ENCODE measurements around the gene CHN2. TPM values are rescaled to one million over a fixed set of nuclear protein-coding genes. Genes with fewer than 3 reads are reported as not detected.
"Not testable (repeated sequence)": the region's sequence is repeated elsewhere in the genome, so short reads cannot be mapped to it uniquely, and the experiment has no call there.

Gene CHN2
- total RNA-seq, 4 donors from 2014 or later = 5.6 to 36.7 (median 16.8) TPM

DNA sequence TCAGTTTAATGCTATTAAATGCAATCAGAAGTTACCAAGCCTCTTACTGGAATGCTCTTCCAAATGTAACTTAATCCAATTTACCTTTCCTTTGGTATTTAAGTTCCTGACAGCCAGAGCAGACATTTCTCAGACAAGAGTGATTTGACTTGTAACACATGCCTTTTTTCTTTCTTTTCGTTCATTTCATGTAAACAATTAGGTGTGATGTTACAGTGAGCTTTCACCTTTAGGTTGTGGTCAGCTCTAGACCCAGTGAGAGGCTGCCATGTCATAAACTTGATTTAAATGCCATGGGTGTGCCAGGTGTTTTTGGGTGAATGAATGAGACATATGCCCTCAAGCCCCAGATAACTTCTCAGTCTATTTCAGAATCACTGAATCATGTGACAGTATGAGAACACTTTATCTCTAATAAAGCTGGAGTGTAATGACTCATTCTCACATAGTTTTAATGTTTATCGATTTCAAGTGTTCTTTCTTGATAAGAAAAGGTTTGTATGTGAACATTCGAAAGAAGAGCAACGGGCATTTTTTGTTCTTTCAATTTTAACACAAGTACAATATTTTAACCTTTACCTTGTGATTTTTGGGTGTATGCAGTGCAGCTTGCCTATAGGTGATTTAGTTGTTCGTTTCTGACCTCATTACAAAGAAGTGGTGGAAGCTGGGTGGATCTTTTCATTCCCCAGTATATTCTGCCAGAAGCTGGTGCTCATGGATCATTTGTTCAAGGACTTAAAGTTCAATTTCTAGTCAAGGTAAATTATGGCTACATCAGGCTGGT lies 61.5 kb downstream of the CHN2 start:
- TF ChIP-seq EP300 (IDR thresholded peaks at IDR 0.05; ENCODE audit: low read depth) = no peak
- no peak for TF ChIP-seq POLR2AphosphoS5 (IDR thresholded peaks at IDR 0.05)
- TF ChIP-seq POLR2A (IDR thresholded peaks at IDR 0.05) = no peak
- TF ChIP-seq, protein P1, sequence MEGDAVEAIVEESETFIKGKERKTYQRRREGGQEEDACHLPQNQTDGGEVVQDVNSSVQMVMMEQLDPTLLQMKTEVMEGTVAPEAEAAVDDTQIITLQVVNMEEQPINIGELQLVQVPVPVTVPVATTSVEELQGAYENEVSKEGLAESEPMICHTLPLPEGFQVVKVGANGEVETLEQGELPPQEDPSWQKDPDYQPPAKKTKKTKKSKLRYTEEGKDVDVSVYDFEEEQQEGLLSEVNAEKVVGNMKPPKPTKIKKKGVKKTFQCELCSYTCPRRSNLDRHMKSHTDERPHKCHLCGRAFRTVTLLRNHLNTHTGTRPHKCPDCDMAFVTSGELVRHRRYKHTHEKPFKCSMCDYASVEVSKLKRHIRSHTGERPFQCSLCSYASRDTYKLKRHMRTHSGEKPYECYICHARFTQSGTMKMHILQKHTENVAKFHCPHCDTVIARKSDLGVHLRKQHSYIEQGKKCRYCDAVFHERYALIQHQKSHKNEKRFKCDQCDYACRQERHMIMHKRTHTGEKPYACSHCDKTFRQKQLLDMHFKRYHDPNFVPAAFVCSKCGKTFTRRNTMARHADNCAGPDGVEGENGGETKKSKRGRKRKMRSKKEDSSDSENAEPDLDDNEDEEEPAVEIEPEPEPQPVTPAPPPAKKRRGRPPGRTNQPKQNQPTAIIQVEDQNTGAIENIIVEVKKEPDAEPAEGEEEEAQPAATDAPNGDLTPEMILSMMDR (IDR thresholded peaks at IDR 0.05) = no peak
- H3K9me3 ChIP-seq = no peaks in the 10 kb centered on the region
- DNase-seq = no peak
- WGBS, 2 donors (ENCODE audit: low coverage in 1 of 2) = 48 to 55% methylated on average over 5 of the region's 5 CpGs
- H3K27me3 ChIP-seq = no peaks in the 10 kb centered on the region
- no peak overlapping the region for H3K27ac ChIP-seq
- no peaks in the 10 kb centered on the region for H3K36me3 ChIP-seq
- peaks cover 0 to 8% (median 0%) of the 10 kb centered on the region in 4 donors for H3K4me1 ChIP-seq
- in situ Hi-C loops (cut with MboI; ENCODE audit: low pct_ligation_motif_present in 1 of 4, low pct_unique_long_range_greater_than_20kb in 1 of 4, low sequenced_read_pairs in 3 of 4) = no loop called here
- H3K4me3 ChIP-seq = no peak overlapping the region
- intact Hi-C loops (cut with DNase I; ENCODE audit: low total_unique reads) = no loop called here

DNA sequence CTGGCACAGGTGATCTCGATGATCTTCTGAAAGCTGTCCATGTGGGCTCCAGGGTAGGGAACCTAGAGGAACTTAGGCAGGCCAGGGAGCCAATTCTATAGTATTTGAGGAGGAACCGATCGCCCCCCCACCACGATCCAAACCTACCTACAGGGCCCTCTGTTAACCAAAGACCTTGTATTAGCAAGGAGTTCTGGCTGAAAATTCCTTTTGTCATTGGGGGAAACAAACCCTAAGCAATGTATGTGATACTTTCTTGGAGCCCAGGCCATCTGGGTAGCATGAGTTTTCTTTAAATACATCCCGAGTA lies 62.1 kb downstream of the CHN2 start:
- Histone ChIP-seq H3K36me3 (no peaks in the 10 kb centered on the region), H3K27me3 (no peaks in the 10 kb centered on the region), H3K4me1 (peaks cover 0 to 8% (median 0%) of the 10 kb centered on the region in 4 donors), H3K4me3 (no peak overlapping the region), H3K27ac (no peak overlapping the region), H3K9me3 (no peaks in the 10 kb centered on the region)
- in situ Hi-C loops (cut with MboI; ENCODE audit: low pct_ligation_motif_present in 1 of 4, low pct_unique_long_range_greater_than_20kb in 1 of 4, low sequenced_read_pairs in 3 of 4) = no loop called here
- WGBS, 2 donors (ENCODE audit: low coverage in 1 of 2) = 93 to 94% methylated on average over 2 to 5 of the region's 5 CpGs
- no peak for DNase-seq
- intact Hi-C loops (cut with DNase I; ENCODE audit: low total_unique reads) = no loop called here
- no peak for TF ChIP-seq EP300 (IDR thresholded peaks at IDR 0.05; ENCODE audit: low read depth)
- no peak for TF ChIP-seq POLR2AphosphoS5 (IDR thresholded peaks at IDR 0.05)
- TF ChIP-seq, protein P1 (IDR thresholded peaks at IDR 0.05) = no peak
- TF ChIP-seq POLR2A (IDR thresholded peaks at IDR 0.05) = no peak

DNA sequence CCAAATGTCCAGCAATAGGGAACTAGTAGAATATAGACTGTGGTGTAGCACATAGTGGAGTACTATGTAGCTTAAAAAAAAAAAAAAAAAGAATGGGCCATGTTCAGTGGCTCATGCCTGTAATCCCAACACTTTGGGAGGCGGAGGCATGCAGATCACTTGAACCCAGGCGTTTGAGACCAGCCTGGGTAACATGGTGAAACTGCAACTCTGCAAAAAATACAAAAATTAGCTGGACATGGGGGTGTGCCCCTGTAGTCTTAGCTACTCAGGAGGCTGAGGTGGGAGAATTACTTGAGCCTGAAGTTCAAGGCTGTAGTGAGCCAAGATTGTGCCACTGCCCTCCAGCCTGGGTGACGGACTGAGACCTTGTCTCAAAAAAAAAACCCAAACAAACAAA lies 64.4 kb downstream of the CHN2 start:
- in situ Hi-C loops (cut with MboI; ENCODE audit: low pct_ligation_motif_present in 1 of 4, low pct_unique_long_range_greater_than_20kb in 1 of 4, low sequenced_read_pairs in 3 of 4) = no loop called here
- intact Hi-C loops (cut with DNase I; ENCODE audit: low total_unique reads) = no loop called here
- no peak overlapping the region for H3K27ac ChIP-seq
- DNase-seq = no peak
- no peak overlapping the region for H3K4me3 ChIP-seq
- TF ChIP-seq POLR2AphosphoS5 (IDR thresholded peaks at IDR 0.05) (no peak), POLR2A (IDR thresholded peaks at IDR 0.05) (no peak), EP300 (IDR thresholded peaks at IDR 0.05; ENCODE audit: low read depth) (no peak)
- TF ChIP-seq, protein P1 (IDR thresholded peaks at IDR 0.05) = no peak
- H3K9me3 ChIP-seq = no peaks in the 10 kb centered on the region
- H3K4me1 ChIP-seq = peaks cover 0 to 8% (median 0%) of the 10 kb centered on the region in 4 donors
- WGBS, 2 donors (ENCODE audit: low coverage in 1 of 2) = 91 to 93% methylated on average over 2 to 3 of the region's 3 CpGs
- H3K36me3 ChIP-seq = no peaks in the 10 kb centered on the region
- no peaks in the 10 kb centered on the region for H3K27me3 ChIP-seq

DNA sequence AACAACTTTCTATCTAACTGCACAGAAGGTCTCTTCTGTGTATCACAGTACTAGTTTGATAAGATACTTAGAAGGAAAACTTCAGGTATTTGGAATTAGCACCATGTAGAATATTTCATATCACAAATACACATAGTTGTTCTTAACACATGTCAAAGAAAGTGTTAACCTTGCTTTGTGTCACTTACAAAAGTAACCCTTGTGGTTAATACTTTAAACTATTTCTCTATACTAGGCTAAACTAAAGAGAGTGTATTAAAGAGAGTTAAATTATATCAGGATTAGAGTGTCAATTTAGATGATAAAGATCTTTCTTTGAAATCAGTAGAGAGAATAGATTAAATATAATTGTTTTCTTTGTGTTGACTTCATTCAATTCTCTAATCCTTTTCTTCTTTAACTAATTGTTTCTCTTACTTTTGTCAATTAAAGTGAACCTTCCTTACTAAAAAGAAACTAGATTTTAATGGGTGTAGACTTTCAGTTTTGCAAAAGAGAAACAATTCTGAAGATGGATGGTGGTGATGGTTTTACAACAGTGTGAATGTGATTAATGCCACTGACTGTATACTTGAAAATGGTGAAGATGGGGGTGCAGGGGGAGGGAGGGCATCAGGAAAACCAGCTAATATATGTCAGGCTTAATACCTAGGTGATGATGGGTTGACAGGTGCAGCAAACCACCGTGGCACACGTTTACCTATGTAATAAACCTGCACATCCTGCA lies 67.8 kb downstream of the CHN2 start:
- 67 to 86% methylated on average over 2 of the region's 2 CpGs for WGBS, 2 donors (ENCODE audit: low coverage in 1 of 2)
- H3K4me3 ChIP-seq = no peak overlapping the region
- H3K27me3 ChIP-seq = no peaks in the 10 kb centered on the region
- no peak for DNase-seq
- intact Hi-C loops (cut with DNase I; ENCODE audit: low total_unique reads) = no loop called here
- H3K9me3 ChIP-seq = no peaks in the 10 kb centered on the region
- H3K36me3 ChIP-seq = no peaks in the 10 kb centered on the region
- no peaks in the 10 kb centered on the region for H3K4me1 ChIP-seq
- in situ Hi-C loops (cut with MboI; ENCODE audit: low pct_ligation_motif_present in 1 of 4, low pct_unique_long_range_greater_than_20kb in 1 of 4, low sequenced_read_pairs in 3 of 4) = no loop called here
- TF ChIP-seq POLR2AphosphoS5 (IDR thresholded peaks at IDR 0.05) (no peak), POLR2A (IDR thresholded peaks at IDR 0.05) (no peak), EP300 (IDR thresholded peaks at IDR 0.05; ENCODE audit: low read depth) (no peak)
- TF ChIP-seq, protein P1 (IDR thresholded peaks at IDR 0.05) = no peak
- no peak overlapping the region for H3K27ac ChIP-seq

DNA sequence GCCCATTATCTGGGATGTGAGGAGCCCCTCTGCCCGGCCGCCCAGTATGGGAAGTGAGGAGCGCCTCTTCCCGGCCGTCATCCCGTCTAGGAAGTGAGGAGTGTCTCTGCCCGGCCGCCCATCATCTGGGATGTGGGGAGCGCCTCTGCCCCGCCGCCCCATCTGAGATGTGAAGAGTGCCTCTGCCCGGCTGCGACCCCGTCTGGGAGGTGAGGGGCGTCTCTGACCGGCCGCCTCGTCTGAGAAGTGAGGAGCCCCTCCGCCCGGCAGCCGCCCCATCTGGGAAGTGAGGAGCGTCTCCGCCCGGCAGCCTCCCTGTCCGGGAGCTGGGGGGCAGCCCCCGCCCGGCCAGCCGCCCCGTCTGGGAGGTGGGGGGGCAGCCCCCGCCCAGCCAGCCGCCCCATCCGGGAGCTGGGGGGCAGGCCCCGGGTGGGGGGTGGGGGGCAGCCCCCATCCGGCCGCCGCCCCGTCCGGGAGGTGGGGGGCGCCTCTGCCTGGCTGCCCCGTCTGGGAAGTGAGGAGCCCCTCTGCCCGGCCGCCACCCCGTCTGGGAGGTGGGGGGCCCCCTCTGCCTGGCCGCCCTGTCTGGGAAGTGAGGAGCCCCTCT lies 69.1 kb downstream of the CHN2 start:
- H3K36me3 ChIP-seq; H3K9me3 ChIP-seq; H3K4me3 ChIP-seq; intact Hi-C loops (cut with DNase I; ENCODE audit: low total_unique reads); in situ Hi-C loops (cut with MboI; ENCODE audit: low pct_ligation_motif_present in 1 of 4, low pct_unique_long_range_greater_than_20kb in 1 of 4, low sequenced_read_pairs in 3 of 4); H3K27ac ChIP-seq; H3K27me3 ChIP-seq; H3K4me1 ChIP-seq; DNase-seq: not testable (repeated sequence)
- WGBS, 2 donors (ENCODE audit: low coverage in 1 of 2) = 93% methylated on average over 3 of the region's 44 CpGs; no CpG with 5 or more reads in 1 of the 2 donors

All from transverse colon (tissue), 4 donors.